Panc1 (cell line): ENCODE results near the gene GP2. TPM values are rescaled to one million over a fixed set of nuclear protein-coding genes. Genes with fewer than 3 reads are reported as not detected.

Experiments used
- ATAC-seq: fragments of 200-7000 bp; cut with Tn5 transposase; 2 replicates; pipeline ENCODE4 v1.9.1; 2020; ENCODE audit warnings: mild to moderate bottlenecking, moderate library complexity
- BruUV-seq: library from RNA; stranded (reverse); fragments of 400-500 nt; replicated peaks from 2 replicates; lab custom pipeline; 2021; lab: Mats Ljungman, UMichigan
- CTCF ChIA-PET: fragments of 300-600 bp; sonication (Branson Sonifier 250); formaldehyde crosslinking; loops from one replicate; lab custom pipeline; 2022; ENCODE audit warnings: antibody characterized with exemption; lab: Charles Lee
- POLR2A ChIA-PET: fragments of 300-600 bp; sonication (Branson Sonifier 250); formaldehyde crosslinking; loops from one replicate; lab custom pipeline; 2022; ENCODE audit warnings: antibody characterized with exemption; lab: Charles Lee
- DNase-seq: peaks from one replicate; pipeline ENCODE4 v3.0.0-alpha.2; 2010; ENCODE audit warnings: low read depth, low spot score
- H3K27ac ChIP-seq: 2 replicates; pipeline ENCODE4 v1.5.1; 2011; ENCODE audit warnings: mild to moderate bottlenecking, low read length, inconsistent platforms
- H3K27me3 ChIP-seq: fragments of 200-500 bp; sonication (Bioruptor generic); 2 replicates; pipeline ENCODE4 v1.6.0; 2014; ENCODE audit warnings: low read length, inconsistent platforms; ENCODE audit not compliant: control insufficient read depth, insufficient read depth
- H3K36me3 ChIP-seq: fragments of 200-500 bp; sonication (Bioruptor generic); 2 replicates; pipeline ENCODE4 v1.5.1; 2014; ENCODE audit warnings: inconsistent platforms, mild to moderate bottlenecking, low read length, moderate library complexity; ENCODE audit not compliant: control insufficient read depth, insufficient read depth
- H3K4me1 ChIP-seq: 2 replicates; pipeline ENCODE4 v1.5.1; 2011; ENCODE audit warnings: inconsistent platforms, mild to moderate bottlenecking, low read length, moderate library complexity; ENCODE audit not compliant: control insufficient read depth, insufficient read depth
- H3K4me3 ChIP-seq, 2 experiments: 2 replicates each; pipeline ENCODE4 v1.5.1; 2011 to 2012; ENCODE audit warnings: low read depth in 2 of 2, low read length in 2 of 2, mild to moderate bottlenecking in 2 of 2, inconsistent platforms in 1 of 2, moderate library complexity in 1 of 2
- H3K9me3 ChIP-seq: fragments of 200-500 bp; sonication (Bioruptor generic); 2 replicates; pipeline ENCODE4 v1.5.1; 2014; ENCODE audit warnings: low read depth, mild to moderate bottlenecking, inconsistent platforms, low read length, moderate library complexity; ENCODE audit not compliant: control insufficient read depth, insufficient read depth
- POLR2AphosphoS5 ChIP-seq: IDR thresholded peaks from 2 replicates; pipeline ENCODE4 v1.6.1; 2012; ENCODE audit warnings: mild to moderate bottlenecking, low read depth, low read length, moderate library complexity
- SIN3A ChIP-seq: IDR thresholded peaks from 2 replicates; pipeline ENCODE4 v1.6.1; 2012; ENCODE audit warnings: low read depth, mild to moderate bottlenecking, low read length, moderate library complexity, borderline replicate concordance; ENCODE audit not compliant: insufficient read depth
- TCF7L2 ChIP-seq: IDR thresholded peaks from 2 replicates; pipeline ENCODE4 v1.6.1; 2011; ENCODE audit warnings: mild to moderate bottlenecking, low read depth, low read length, inconsistent platforms
- in situ Hi-C: cut with HindIII; loops from 2 replicates; pipeline ENCODE4 v1.10.0; 2016; ENCODE audit warnings: low sequenced_read_pairs, low pct_unique_long_range_greater_than_20kb
- intact Hi-C: fragments of 100-400 bp; cut with micrococcal nuclease; formaldehyde crosslinking; loops from one replicate; pipeline ENCODE4 v1.10.0; 2022; ENCODE audit not compliant: unreplicated experiment
- total RNA-seq: library from RNA; stranded (reverse); gene quantifications from one replicate; pipeline ENCODE4 v1.2.1, GENCODE V29; 2021; ENCODE audit not compliant: unreplicated experiment
- TF ChIP-seq, protein P1 (sequence below): fragments of 450-650 bp; IDR thresholded peaks from 2 replicates; pipeline ENCODE4 v1.5.1; 2017; ENCODE audit warnings: mild to moderate bottlenecking
- TF ChIP-seq, protein P2 (sequence below), 2 experiments: IDR thresholded peaks; 2 replicates each; pipeline ENCODE4 v1.6.1; 2011 to 2012; ENCODE audit warnings: low read depth in 2 of 2, control low read depth in 1 of 2, low read length in 1 of 2, mild to moderate bottlenecking in 1 of 2, moderate library complexity in 1 of 2; ENCODE audit not compliant: insufficient read depth in 1 of 2

GP2 gene
- total RNA-seq, 1 experiment from 2014 or later: 5.8 TPM

DNA sequence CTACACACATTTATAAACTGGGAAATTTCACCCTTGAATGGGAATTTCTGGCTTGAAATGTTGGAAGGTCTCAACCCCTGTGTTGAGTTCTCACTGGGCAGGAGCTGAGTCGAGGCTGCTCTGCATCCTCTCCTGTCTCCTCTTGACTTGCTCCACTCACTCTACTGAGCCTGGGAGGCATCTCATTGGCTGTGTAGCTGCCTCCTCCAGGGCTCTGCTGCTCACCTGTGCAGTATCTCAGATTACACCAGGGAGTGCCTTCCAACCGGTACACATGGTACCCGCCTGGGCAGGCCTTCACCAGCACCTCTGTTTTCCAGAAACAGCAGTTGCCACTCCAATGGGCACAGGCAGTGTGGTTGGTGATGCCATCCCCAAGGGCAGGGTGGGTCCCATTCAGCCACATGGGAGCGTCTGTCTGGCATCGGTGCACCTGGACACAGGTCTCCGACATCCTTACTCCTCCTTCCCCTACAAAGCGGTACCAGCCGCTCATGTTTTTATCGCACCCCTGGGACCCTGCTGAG, 3.7 kb downstream of the GP2 start:
- ATAC-seq: no peak
- H3K9me3 ChIP-seq: no peaks in the 10 kb centered on the region
- no peak for TF ChIP-seq TCF7L2
- TF ChIP-seq, protein P1, sequence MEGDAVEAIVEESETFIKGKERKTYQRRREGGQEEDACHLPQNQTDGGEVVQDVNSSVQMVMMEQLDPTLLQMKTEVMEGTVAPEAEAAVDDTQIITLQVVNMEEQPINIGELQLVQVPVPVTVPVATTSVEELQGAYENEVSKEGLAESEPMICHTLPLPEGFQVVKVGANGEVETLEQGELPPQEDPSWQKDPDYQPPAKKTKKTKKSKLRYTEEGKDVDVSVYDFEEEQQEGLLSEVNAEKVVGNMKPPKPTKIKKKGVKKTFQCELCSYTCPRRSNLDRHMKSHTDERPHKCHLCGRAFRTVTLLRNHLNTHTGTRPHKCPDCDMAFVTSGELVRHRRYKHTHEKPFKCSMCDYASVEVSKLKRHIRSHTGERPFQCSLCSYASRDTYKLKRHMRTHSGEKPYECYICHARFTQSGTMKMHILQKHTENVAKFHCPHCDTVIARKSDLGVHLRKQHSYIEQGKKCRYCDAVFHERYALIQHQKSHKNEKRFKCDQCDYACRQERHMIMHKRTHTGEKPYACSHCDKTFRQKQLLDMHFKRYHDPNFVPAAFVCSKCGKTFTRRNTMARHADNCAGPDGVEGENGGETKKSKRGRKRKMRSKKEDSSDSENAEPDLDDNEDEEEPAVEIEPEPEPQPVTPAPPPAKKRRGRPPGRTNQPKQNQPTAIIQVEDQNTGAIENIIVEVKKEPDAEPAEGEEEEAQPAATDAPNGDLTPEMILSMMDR: no peak
- TF ChIP-seq POLR2AphosphoS5: no peak
- TF ChIP-seq SIN3A: no peak
- TF ChIP-seq, protein P2, sequence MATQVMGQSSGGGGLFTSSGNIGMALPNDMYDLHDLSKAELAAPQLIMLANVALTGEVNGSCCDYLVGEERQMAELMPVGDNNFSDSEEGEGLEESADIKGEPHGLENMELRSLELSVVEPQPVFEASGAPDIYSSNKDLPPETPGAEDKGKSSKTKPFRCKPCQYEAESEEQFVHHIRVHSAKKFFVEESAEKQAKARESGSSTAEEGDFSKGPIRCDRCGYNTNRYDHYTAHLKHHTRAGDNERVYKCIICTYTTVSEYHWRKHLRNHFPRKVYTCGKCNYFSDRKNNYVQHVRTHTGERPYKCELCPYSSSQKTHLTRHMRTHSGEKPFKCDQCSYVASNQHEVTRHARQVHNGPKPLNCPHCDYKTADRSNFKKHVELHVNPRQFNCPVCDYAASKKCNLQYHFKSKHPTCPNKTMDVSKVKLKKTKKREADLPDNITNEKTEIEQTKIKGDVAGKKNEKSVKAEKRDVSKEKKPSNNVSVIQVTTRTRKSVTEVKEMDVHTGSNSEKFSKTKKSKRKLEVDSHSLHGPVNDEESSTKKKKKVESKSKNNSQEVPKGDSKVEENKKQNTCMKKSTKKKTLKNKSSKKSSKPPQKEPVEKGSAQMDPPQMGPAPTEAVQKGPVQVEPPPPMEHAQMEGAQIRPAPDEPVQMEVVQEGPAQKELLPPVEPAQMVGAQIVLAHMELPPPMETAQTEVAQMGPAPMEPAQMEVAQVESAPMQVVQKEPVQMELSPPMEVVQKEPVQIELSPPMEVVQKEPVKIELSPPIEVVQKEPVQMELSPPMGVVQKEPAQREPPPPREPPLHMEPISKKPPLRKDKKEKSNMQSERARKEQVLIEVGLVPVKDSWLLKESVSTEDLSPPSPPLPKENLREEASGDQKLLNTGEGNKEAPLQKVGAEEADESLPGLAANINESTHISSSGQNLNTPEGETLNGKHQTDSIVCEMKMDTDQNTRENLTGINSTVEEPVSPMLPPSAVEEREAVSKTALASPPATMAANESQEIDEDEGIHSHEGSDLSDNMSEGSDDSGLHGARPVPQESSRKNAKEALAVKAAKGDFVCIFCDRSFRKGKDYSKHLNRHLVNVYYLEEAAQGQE (IDR thresholded peaks at IDR 0.05; ENCODE audit: insufficient read depth in 1 of 2, low read depth in 2 of 2, low read length in 1 of 2): no peak
- intact Hi-C loops: no loop called here
- H3K4me3 ChIP-seq: no peak overlapping the region
- BruUV-seq: no TSS peak
- in situ Hi-C loops: no loop called here
- DNase-seq: no peak
- H3K4me1 ChIP-seq: no peaks in the 10 kb centered on the region
- peaks cover 5% of the 10 kb centered on the region for H3K27me3 ChIP-seq
- CTCF ChIA-PET: no interaction called here
- H3K36me3 ChIP-seq: no peaks in the 10 kb centered on the region
- no peak overlapping the region for H3K27ac ChIP-seq
- POLR2A ChIA-PET: no interaction called here

DNA sequence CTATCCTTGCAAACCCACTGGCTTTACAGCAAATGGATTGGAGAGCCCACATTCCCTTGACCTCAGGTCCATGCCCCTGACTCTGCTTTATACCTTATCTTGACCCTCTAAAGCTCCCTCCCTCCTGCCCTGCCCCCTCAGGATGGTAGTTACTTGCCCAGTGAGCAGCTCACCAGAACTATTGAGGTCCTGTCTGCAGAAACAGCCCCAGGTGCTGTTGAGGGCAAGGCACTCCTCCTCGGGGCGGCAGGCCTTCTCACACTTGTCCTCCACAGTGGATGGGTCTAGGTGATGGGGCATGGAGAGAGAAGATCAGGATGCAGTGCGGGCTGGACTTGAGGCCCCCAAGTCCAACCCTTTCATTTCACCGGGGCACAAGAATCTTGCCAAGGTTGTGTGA, 4.6 kb downstream of the GP2 start:
- POLR2A ChIA-PET: no interaction called here

More for the DNA sequence above, 4.6 kb downstream of the GP2 start:
- in situ Hi-C loops: no loop called here
- TF ChIP-seq, protein P1: no peak
- TF ChIP-seq TCF7L2 (no peak), POLR2AphosphoS5 (no peak), SIN3A (no peak)
- TF ChIP-seq, protein P2 (IDR thresholded peaks at IDR 0.05; ENCODE audit: insufficient read depth in 1 of 2, low read depth in 2 of 2, low read length in 1 of 2): no peak
- no peak overlapping the region for H3K27ac ChIP-seq
- H3K4me1 ChIP-seq: no peaks in the 10 kb centered on the region
- BruUV-seq: no TSS peak
- peaks cover 13% of the 10 kb centered on the region for H3K27me3 ChIP-seq
- ATAC-seq: no peak
- CTCF ChIA-PET: no interaction called here
- no peaks in the 10 kb centered on the region for H3K9me3 ChIP-seq
- no peak for DNase-seq
- no peaks in the 10 kb centered on the region for H3K36me3 ChIP-seq
- H3K4me3 ChIP-seq: no peak overlapping the region
- intact Hi-C loops: no loop called here
